ENCODE measurements around the gene CTBP1. TPM values are rescaled to one million over a fixed set of nuclear protein-coding genes. Genes with fewer than 3 reads are reported as not detected.

The CTBP1 gene
- total RNA-seq, 2 donors from 2014 or later, result 132 to 256 TPM

GRCh38 chr4:1261107-1261928, 12.4 kb upstream of the CTBP1 start:
- DNase-seq (ENCODE audit: low spot score) (no peak), ATAC-seq (ENCODE audit: insufficient number of reproducible peaks, low FRiP score, low read depth) (no peak)
- TF ChIP-seq CTCF (IDR thresholded peaks at IDR 0.05), result no peak
- Histone ChIP-seq H3K27me3 (replicated peaks; ENCODE audit: insufficient read depth) (no peaks in the 10 kb centered on the region), H3K4me1 (ENCODE audit: control insufficient read depth in 1 of 2, low read depth in 2 of 2) (no peaks in the 10 kb centered on the region), H3K36me3 (no peaks in the 10 kb centered on the region), H3K27ac (no peak overlapping the region), H3K9me3 (peaks cover 3% of the 10 kb centered on the region), H3K4me3 (no peak overlapping the region)

GRCh38 chr4:1260418-1261106, 11.6 kb upstream of the CTBP1 start:
- Histone ChIP-seq H3K4me1 (ENCODE audit: control insufficient read depth in 1 of 2, low read depth in 2 of 2) (no peaks in the 10 kb centered on the region), H3K36me3 (no peaks in the 10 kb centered on the region), H3K9me3 (peaks cover 3% of the 10 kb centered on the region), H3K27ac (no peak overlapping the region), H3K27me3 (replicated peaks; ENCODE audit: insufficient read depth) (no peaks in the 10 kb centered on the region), H3K4me3 (no peak overlapping the region)
- no peak for TF ChIP-seq CTCF (IDR thresholded peaks at IDR 0.05)
- no peak for DNase-seq (ENCODE audit: low spot score)
- no peak for ATAC-seq (ENCODE audit: insufficient number of reproducible peaks, low FRiP score, low read depth)

DNA sequence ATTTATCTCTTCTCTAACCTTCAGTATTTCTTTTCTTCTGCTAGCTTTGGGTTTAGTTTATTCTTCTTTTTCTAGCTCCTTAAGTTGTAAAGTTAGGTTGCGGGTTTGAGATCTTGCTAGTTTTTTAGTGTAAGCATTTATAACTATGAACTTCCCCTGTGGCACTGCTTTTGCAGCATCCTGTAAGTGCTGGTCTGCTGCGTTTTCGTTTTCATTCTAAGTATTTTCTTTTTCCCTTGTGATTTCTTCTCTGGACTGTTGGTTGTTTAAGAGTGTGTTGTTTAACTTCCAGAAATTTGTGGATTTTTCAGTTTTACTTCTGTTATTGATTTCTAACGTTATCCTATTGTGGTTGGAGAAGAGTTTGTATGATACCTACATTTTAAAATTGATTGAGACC, 11.0 kb upstream of the CTBP1 start:
- Histone ChIP-seq H3K27ac (no peak overlapping the region), H3K4me1 (ENCODE audit: control insufficient read depth in 1 of 2, low read depth in 2 of 2) (no peaks in the 10 kb centered on the region), H3K9me3 (peaks cover 7% of the 10 kb centered on the region), H3K4me3 (no peak overlapping the region), H3K27me3 (replicated peaks; ENCODE audit: insufficient read depth) (no peaks in the 10 kb centered on the region), H3K36me3 (no peaks in the 10 kb centered on the region)
- no peak for DNase-seq (ENCODE audit: low spot score)
- TF ChIP-seq CTCF (IDR thresholded peaks at IDR 0.05), result no peak
- ATAC-seq (ENCODE audit: insufficient number of reproducible peaks, low FRiP score, low read depth), result no peak

DNA sequence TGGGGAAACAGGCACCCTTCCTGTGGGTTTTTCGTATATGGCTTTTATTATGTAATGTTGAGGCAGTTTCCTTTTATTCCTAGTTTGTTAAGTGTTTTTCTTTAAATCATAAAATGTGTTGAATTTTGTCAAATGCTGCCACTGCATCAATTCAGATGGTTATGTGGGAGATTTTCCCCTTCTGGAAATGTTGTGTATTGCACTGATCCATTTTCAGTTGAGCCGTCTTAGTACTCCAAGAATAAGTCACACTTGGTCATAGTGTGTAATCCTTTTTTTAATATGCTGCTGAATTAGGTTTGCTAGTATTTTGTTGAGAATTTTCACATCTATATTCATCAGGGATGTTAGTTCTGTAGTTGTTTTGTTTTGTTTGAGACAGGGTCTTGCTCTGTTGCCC, 9.5 kb upstream of the CTBP1 start:
- H3K4me3 ChIP-seq, result no peak overlapping the region
- no peaks in the 10 kb centered on the region for H3K4me1 ChIP-seq (ENCODE audit: control insufficient read depth in 1 of 2, low read depth in 2 of 2)
- H3K36me3 ChIP-seq, result no peaks in the 10 kb centered on the region
- no peak overlapping the region for H3K27ac ChIP-seq
- no peak for DNase-seq (ENCODE audit: low spot score)
- peaks cover 7% of the 10 kb centered on the region for H3K9me3 ChIP-seq
- H3K27me3 ChIP-seq (replicated peaks; ENCODE audit: insufficient read depth), result no peaks in the 10 kb centered on the region
- TF ChIP-seq CTCF (IDR thresholded peaks at IDR 0.05), result no peak
- no peak for ATAC-seq (ENCODE audit: insufficient number of reproducible peaks, low FRiP score, low read depth)

- Histone ChIP-seq H3K27ac (no peak overlapping the region), H3K9me3 (peaks cover 7% of the 10 kb centered on the region), H3K36me3 (no peaks in the 10 kb centered on the region), H3K27me3 (replicated peaks; ENCODE audit: insufficient read depth) (no peaks in the 10 kb centered on the region), H3K4me3 (no peak overlapping the region), H3K4me1 (ENCODE audit: control insufficient read depth in 1 of 2, low read depth in 2 of 2) (no peaks in the 10 kb centered on the region)
- DNase-seq (ENCODE audit: low spot score), result no peak
- no peak for ATAC-seq (ENCODE audit: insufficient number of reproducible peaks, low FRiP score, low read depth)
- no peak for TF ChIP-seq CTCF (IDR thresholded peaks at IDR 0.05)
Observed at GRCh38 chr4:1255699-1256098, 6.8 kb upstream of the CTBP1 start.
